Measurements from ENCODE around the gene PUM1.

DNA sequence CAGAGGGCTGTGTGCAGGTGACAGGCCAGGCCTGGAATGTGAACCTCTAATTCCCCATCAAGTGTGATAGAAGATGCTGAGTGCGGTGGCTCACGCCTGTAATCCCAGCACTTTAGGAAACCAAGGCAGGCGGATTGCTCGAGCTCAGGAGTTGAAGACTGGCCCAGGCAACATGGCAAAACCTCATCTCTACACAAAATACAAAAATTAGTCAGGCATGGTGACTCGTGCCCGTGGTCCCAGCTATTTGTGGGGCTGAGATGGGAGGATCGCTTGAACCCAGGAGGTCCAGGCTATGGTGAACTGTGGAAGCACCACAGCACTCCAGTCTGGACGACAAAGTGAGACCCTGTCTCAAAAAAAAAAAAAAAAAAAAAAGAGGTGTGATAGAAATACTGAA lies 40.1 kb upstream of the PUM1 start:
- TF ChIP-seq EP300 (IDR thresholded peaks at IDR 0.05; ENCODE audit: borderline replicate concordance in 1 of 2, low read depth in 2 of 2, low read length in 2 of 2) (no peak), CHD2 (IDR thresholded peaks at IDR 0.05; ENCODE audit: low read length) (no peak), POLR2A (IDR thresholded peaks at IDR 0.05; ENCODE audit: control extremely low read depth in 1 of 2, low read depth in 2 of 2, low read length in 2 of 2) (no peak), MAFK (IDR thresholded peaks at IDR 0.05; ENCODE audit: low read depth, low read length) (no peak), CEBPB (IDR thresholded peaks at IDR 0.05; ENCODE audit: low read depth, low read length) (no peak), SUZ12 (IDR thresholded peaks at IDR 0.05; ENCODE audit: low read length) (no peak), POLR2AphosphoS5 (IDR thresholded peaks at IDR 0.05; ENCODE audit: low read depth, low read length) (no peak), CBX5 (IDR thresholded peaks at IDR 0.05; ENCODE audit: low read depth, low read length) (no peak), TAF1 (IDR thresholded peaks at IDR 0.05; ENCODE audit: low read depth, low read length) (no peak), JUND (IDR thresholded peaks at IDR 0.05; ENCODE audit: low read length) (no peak), CTBP2 (IDR thresholded peaks at IDR 0.05; ENCODE audit: borderline replicate concordance, insufficient read depth, insufficient read length, low read length) (no peak), KDM5A (IDR thresholded peaks at IDR 0.05; ENCODE audit: low read length) (no peak), RXRA (IDR thresholded peaks at IDR 0.05; ENCODE audit: insufficient read depth, low read depth, low read length) (no peak)
- TF ChIP-seq, protein P1, sequence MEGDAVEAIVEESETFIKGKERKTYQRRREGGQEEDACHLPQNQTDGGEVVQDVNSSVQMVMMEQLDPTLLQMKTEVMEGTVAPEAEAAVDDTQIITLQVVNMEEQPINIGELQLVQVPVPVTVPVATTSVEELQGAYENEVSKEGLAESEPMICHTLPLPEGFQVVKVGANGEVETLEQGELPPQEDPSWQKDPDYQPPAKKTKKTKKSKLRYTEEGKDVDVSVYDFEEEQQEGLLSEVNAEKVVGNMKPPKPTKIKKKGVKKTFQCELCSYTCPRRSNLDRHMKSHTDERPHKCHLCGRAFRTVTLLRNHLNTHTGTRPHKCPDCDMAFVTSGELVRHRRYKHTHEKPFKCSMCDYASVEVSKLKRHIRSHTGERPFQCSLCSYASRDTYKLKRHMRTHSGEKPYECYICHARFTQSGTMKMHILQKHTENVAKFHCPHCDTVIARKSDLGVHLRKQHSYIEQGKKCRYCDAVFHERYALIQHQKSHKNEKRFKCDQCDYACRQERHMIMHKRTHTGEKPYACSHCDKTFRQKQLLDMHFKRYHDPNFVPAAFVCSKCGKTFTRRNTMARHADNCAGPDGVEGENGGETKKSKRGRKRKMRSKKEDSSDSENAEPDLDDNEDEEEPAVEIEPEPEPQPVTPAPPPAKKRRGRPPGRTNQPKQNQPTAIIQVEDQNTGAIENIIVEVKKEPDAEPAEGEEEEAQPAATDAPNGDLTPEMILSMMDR (IDR thresholded peaks at IDR 0.05; ENCODE audit: control extremely low read depth in 1 of 3, insufficient read depth in 1 of 3, low read depth in 1 of 3, low read length in 3 of 3) = no peak

Measured in H1 (cell line).